ENCODE data around the gene HDHD2. TPM values are rescaled to one million over a fixed set of nuclear protein-coding genes. Genes with fewer than 3 reads are reported as not detected.
"Not testable (repeated sequence)": the region's sequence is repeated elsewhere in the genome, so short reads cannot be mapped to it uniquely, and the experiment has no call there.

The HDHD2 gene
- 66.9 TPM for polyA plus RNA-seq (ENCODE audit: insufficient read length)
- long read RNA-seq, donor 1, transcript HDHD2-201 (7 exons, 2,212 nt) = major isoform, 12 of 18 reads
- long read RNA-seq, donor 1, partial matches to known transcripts = 0 of 18 reads
- long read RNA-seq, donor 1, other reads (novel, unspliced or antisense) = 0 of 18 reads
- long read RNA-seq, donor 2, transcript HDHD2-206 (1 exons, 3,229 nt) = minor isoform, 6 of 23 reads
- long read RNA-seq, donor 2, transcript HDHD2-201 (7 exons, 2,212 nt) = major isoform, 10 of 23 reads
- long read RNA-seq, donor 2, transcript HDHD2-205 (7 exons, 2,224 nt) = minor isoform, 7 of 23 reads
- long read RNA-seq, donor 2, partial matches to known transcripts = 0 of 23 reads
- long read RNA-seq, donor 2, other reads (novel, unspliced or antisense) = 0 of 23 reads
- long read RNA-seq, donor 3, transcript HDHD2-201 (7 exons, 2,212 nt) = major isoform, 12 of 28 reads
- long read RNA-seq, donor 3, transcript HDHD2-205 (7 exons, 2,224 nt) = minor isoform, 5 of 28 reads
- long read RNA-seq, donor 3, transcript HDHD2-206 (1 exons, 3,229 nt) = minor isoform, 5 of 28 reads
- long read RNA-seq, donor 3, partial matches to known transcripts = 6 of 28 reads
- long read RNA-seq, donor 3, other reads (novel, unspliced or antisense) = 0 of 28 reads
- long read RNA-seq, donor 4, partial matches to known transcripts = 0 of 3 reads
- long read RNA-seq, donor 4, other reads (novel, unspliced or antisense) = 0 of 3 reads
- long read RNA-seq, donor 5, transcript HDHD2-201 (7 exons, 2,212 nt) = major isoform, 21 of 38 reads
- long read RNA-seq, donor 5, partial matches to known transcripts = 10 of 38 reads
- long read RNA-seq, donor 5, other reads (novel, unspliced or antisense) = 0 of 38 reads
- long read RNA-seq, donor 6, transcript HDHD2-201 (7 exons, 2,212 nt) = major isoform, 5 of 12 reads
- long read RNA-seq, donor 6, transcript HDHD2-205 (7 exons, 2,224 nt) = major isoform, 5 of 12 reads
- long read RNA-seq, donor 6, partial matches to known transcripts = 0 of 12 reads
- long read RNA-seq, donor 6, other reads (novel, unspliced or antisense) = 0 of 12 reads
- long read RNA-seq, donor 7, transcript HDHD2-201 (7 exons, 2,212 nt) = major isoform, 15 of 36 reads
- long read RNA-seq, donor 7, transcript HDHD2-206 (1 exons, 3,229 nt) = minor isoform, 5 of 36 reads
- long read RNA-seq, donor 7, transcript HDHD2-205 (7 exons, 2,224 nt) = minor isoform, 9 of 36 reads
- long read RNA-seq, donor 7, partial matches to known transcripts = 6 of 36 reads
- long read RNA-seq, donor 7, other reads (novel, unspliced or antisense) = 0 of 36 reads
- long read RNA-seq, donor 8, partial matches to known transcripts = 0 of 7 reads
- long read RNA-seq, donor 8, other reads (novel, unspliced or antisense) = 0 of 7 reads

GRCh38 chr18:47150029-47150823 lies at the start of gene HDHD2:
HDHD2 (minus strand) TSS chr18:47150500; CDS start chr18:47136439, 14,061 bp downstream.
- peak; percentile 82 for DNase-seq

GRCh38 chr18:47195961-47196360 lies 45.7 kb upstream of the HDHD2 start:
- DNase-seq = not testable (repeated sequence)

GRCh38 chr18:47191961-47192360 lies 41.7 kb upstream of the HDHD2 start:
- DNase-seq = no peak

- no peak for DNase-seq
Observed at GRCh38 chr18:47187721-47188120, 37.4 kb upstream of the HDHD2 start.

- DNase-seq = no peak
Observed at GRCh38 chr18:47184419-47185050, 34.2 kb upstream of the HDHD2 start.

- DNase-seq = not testable (repeated sequence)
Observed at GRCh38 chr18:47182156-47182555, 31.9 kb upstream of the HDHD2 start.

GRCh38 chr18:47180765-47181164 lies 30.5 kb upstream of the HDHD2 start:
- DNase-seq = no peak

GRCh38 chr18:47179520-47179919 lies 29.2 kb upstream of the HDHD2 start:
- DNase-seq = no peak

- peak; percentile 89 for DNase-seq
Observed at GRCh38 chr18:47175898-47176575, 25.7 kb upstream of the HDHD2 start, which contains the start of gene IER3IP1. IER3IP1 (minus strand) TSS chr18:47176364; CDS start chr18:47176277, 87 bp downstream.

GRCh38 chr18:47175283-47175897 lies 25.1 kb upstream of the HDHD2 start:
- no peak for DNase-seq

GRCh38 chr18:47174545-47175116 lies 24.3 kb upstream of the HDHD2 start:
- peak; percentile 35 for DNase-seq

GRCh38 chr18:47172476-47172875 lies 22.2 kb upstream of the HDHD2 start:
- no peak for DNase-seq

- DNase-seq = no peak
Observed at GRCh38 chr18:47168913-47169312, 18.6 kb upstream of the HDHD2 start.

- DNase-seq = no peak
Observed at GRCh38 chr18:47168509-47168908, 18.2 kb upstream of the HDHD2 start.

- peak; percentile 14 for DNase-seq
Observed at GRCh38 chr18:47166294-47166693, 16.0 kb upstream of the HDHD2 start.

- DNase-seq = no peak
Observed at GRCh38 chr18:47163241-47163640, 12.9 kb upstream of the HDHD2 start.

- no peak for DNase-seq
Observed at GRCh38 chr18:47160256-47160655, 10.0 kb upstream of the HDHD2 start.

- not testable (repeated sequence) for DNase-seq
Observed at GRCh38 chr18:47158404-47158803, 8.1 kb upstream of the HDHD2 start.

GRCh38 chr18:47151439-47151838 lies 1.1 kb upstream of the HDHD2 start:
- no peak for DNase-seq
